ENCODE measurements around the gene WDR19.
A peak's percentile ranks its signal among the peaks of the same experiment; 100 is the strongest.

Gene WDR19

DNA sequence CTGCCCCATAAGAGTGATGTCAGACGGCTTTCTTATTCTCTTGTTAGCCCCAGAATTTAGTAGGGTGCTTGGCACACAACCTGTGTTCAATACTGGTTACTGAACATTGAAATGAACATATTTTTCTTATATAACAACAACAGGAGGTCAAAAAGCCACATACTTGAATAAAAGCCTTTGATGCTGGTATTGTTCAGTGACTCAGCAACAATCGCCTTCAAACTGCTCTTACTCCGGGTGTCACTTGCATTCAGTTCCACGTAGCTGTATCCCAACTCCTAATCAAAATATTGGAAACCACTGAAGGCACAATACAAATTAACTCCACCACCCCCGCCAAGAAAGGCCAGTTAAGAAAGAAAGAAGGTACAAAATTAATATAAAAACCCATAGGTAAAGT lies 122.3 kb downstream of the WDR19 start:
- Mint-ChIP-seq H3K36me3 (peaks cover 77% of the 10 kb centered on the region), H3K4me3 (no peak overlapping the region), H3K9me3 (no peaks in the 10 kb centered on the region), H3K27me3 (no peaks in the 10 kb centered on the region), H3K4me1 (no peaks in the 10 kb centered on the region), H3K27ac (no peak overlapping the region)
- no peak for ATAC-seq

DNA sequence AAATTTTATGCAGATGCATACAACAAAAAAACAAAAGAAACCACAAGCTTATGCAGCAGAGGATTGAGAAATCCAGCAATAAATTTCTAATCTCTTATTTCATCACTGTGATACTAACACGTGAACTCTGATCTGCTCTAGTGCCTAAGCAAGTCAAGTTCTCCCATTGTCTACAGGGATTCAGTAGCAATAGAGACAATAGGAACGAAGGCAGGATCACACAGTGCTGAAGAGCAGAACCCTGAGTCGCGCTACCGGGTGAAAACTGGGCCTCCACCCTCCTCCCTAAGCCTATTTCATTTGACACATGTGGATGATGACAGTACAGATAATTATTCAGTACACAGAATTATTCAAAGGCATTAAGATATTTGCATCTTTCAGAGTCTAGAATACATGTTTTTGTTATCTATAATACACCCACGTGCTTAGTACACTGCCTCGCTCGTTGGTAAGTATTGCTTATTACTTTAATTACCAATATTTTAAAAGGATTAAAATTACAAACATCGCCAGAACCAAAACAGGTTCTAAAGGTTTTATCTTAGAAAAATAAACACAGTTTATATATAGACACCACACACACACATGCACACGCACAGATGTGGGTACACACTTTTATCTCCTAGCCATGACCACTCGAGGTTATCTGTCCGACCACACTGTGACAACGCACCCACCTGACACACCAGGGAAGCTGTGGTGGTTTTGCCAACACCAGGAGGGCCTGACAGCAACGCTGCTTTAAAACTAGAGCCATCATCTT lies 123.8 kb downstream of the WDR19 start:
- Mint-ChIP-seq H3K4me3 (no peak overlapping the region), H3K27ac (peak overlapping the region; percentile 33), H3K4me1 (no peaks in the 10 kb centered on the region), H3K27me3 (no peaks in the 10 kb centered on the region), H3K9me3 (no peaks in the 10 kb centered on the region), H3K36me3 (peaks cover 69% of the 10 kb centered on the region)
- no peak for ATAC-seq

- no peaks in the 10 kb centered on the region for H3K4me1 Mint-ChIP-seq
- H3K4me3 Mint-ChIP-seq, result no peak overlapping the region
- no peak for ATAC-seq
- peak overlapping the region; percentile 8 for H3K27ac Mint-ChIP-seq
- H3K36me3 Mint-ChIP-seq, result peaks cover 67% of the 10 kb centered on the region
- H3K27me3 Mint-ChIP-seq, result no peaks in the 10 kb centered on the region
- no peaks in the 10 kb centered on the region for H3K9me3 Mint-ChIP-seq
Measured at GRCh38 chr4:39308611-39309010, 126.3 kb downstream of the WDR19 start.

- Mint-ChIP-seq H3K36me3 (peaks cover 45% of the 10 kb centered on the region), H3K27ac (no peak overlapping the region), H3K4me3 (no peak overlapping the region), H3K9me3 (no peaks in the 10 kb centered on the region), H3K27me3 (no peaks in the 10 kb centered on the region), H3K4me1 (no peaks in the 10 kb centered on the region)
- no peak for ATAC-seq
Measured at GRCh38 chr4:39312816-39313215, 130.5 kb downstream of the WDR19 start.

DNA sequence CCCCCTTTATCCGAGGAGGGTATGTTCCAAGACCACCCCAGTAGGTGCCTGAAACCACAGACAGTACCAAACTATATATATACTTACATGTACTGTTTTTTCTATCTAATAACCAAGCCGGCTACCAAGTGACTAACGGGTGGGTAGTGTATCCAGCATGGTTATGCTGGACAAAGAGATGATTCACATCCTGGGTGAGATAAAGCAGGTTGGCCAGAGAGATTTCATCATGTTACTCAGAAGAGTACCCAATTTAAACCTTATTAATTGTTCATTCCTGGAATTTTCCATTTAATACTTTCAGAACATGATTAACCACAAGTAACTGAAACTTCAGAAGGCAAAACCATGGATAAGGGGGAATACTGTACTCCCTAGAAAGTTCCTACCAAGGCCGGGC lies 137.3 kb downstream of the WDR19 start:
- Mint-ChIP-seq H3K4me1 (no peaks in the 10 kb centered on the region), H3K27ac (no peak overlapping the region), H3K4me3 (no peak overlapping the region), H3K27me3 (no peaks in the 10 kb centered on the region), H3K9me3 (no peaks in the 10 kb centered on the region), H3K36me3 (peaks cover 19% of the 10 kb centered on the region)
- ATAC-seq, result no peak

- Mint-ChIP-seq H3K36me3 (peaks cover 28% of the 10 kb centered on the region), H3K4me3 (no peak overlapping the region), H3K4me1 (no peaks in the 10 kb centered on the region), H3K27me3 (no peaks in the 10 kb centered on the region), H3K27ac (no peak overlapping the region), H3K9me3 (no peaks in the 10 kb centered on the region)
- ATAC-seq, result no peak
Measured at GRCh38 chr4:39320381-39321115, 138.2 kb downstream of the WDR19 start.

DNA sequence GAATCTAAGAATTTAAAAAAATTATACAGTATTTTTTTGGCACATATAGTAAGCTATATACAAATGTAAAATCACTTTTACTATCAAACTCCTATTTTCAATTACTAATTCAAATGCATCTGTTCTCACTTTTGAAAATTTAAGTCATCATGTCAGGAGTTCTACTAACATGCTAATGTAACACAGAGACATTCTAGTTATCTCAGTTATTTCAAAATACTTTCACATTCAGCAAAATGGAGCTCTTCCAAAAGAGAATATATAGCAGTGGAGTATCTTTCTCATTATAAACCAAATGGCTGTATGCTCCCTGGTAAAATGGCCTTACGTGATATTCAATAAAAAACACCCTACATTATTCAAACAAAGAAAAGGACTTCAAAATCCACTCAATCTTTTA lies 141.5 kb downstream of the WDR19 start:
- Mint-ChIP-seq H3K36me3 (peaks cover 53% of the 10 kb centered on the region), H3K27me3 (no peaks in the 10 kb centered on the region), H3K4me3 (no peak overlapping the region), H3K4me1 (peaks cover 7% of the 10 kb centered on the region), H3K27ac (no peak overlapping the region), H3K9me3 (no peaks in the 10 kb centered on the region)
- no peak for ATAC-seq

DNA sequence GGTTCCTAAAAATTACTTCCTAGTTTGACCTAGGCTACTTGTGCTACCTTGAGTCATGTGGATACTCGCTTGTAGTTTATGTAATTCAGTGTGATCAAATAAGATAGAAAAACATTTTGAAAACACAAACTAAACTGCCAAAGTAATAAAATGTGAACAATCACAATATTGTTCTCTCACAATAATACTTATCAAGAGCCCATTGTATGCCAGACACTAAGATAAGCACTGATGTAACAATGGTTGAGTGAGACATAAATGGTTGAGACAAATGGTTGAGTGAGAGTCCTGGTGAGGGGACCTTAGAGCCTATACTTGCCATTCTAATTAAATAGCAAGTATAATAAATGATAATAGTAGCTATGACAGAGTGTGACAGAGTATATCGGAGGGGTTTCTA lies 142.1 kb downstream of the WDR19 start:
- H3K4me3 Mint-ChIP-seq, result no peak overlapping the region
- H3K27me3 Mint-ChIP-seq, result no peaks in the 10 kb centered on the region
- H3K36me3 Mint-ChIP-seq, result peaks cover 53% of the 10 kb centered on the region
- ATAC-seq, result no peak
- peaks cover 7% of the 10 kb centered on the region for H3K4me1 Mint-ChIP-seq
- H3K27ac Mint-ChIP-seq, result no peak overlapping the region
- no peaks in the 10 kb centered on the region for H3K9me3 Mint-ChIP-seq

GRCh38 chr4:39324897-39325613 lies 142.7 kb downstream of the WDR19 start:
- Mint-ChIP-seq H3K36me3 (peaks cover 53% of the 10 kb centered on the region), H3K4me1 (peaks cover 7% of the 10 kb centered on the region), H3K27me3 (no peaks in the 10 kb centered on the region), H3K27ac (peak overlapping the region; percentile 0), H3K4me3 (no peak overlapping the region), H3K9me3 (no peaks in the 10 kb centered on the region)
- ATAC-seq, result no peak

DNA sequence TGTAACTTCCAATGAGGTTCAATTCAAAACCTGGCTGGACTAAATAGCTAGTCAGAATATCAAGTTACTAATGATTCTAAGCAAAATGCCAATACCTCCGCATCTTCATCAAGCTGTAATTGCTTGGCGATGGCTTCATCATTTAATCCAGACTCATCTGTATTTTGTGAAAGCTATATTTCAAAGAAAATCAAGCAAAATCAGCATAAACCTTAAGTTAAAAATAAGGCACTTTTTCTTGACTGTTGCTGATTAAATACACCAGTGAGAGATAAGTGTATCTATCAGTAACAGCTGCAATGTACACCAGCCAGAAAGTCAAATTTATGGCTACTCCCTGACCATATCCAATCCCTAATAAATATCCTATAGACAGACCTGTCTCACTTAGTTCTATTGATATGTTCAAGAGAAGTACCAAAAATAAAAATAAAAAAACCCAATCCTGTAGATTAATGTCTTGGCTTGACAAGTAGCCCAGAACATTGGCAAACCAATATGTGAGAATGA lies 144.2 kb downstream of the WDR19 start:
- H3K27ac Mint-ChIP-seq, result no peak overlapping the region
- H3K4me1 Mint-ChIP-seq, result peaks cover 20% of the 10 kb centered on the region
- H3K4me3 Mint-ChIP-seq, result no peak overlapping the region
- ATAC-seq, result no peak
- no peaks in the 10 kb centered on the region for H3K9me3 Mint-ChIP-seq
- no peaks in the 10 kb centered on the region for H3K27me3 Mint-ChIP-seq
- H3K36me3 Mint-ChIP-seq, result peaks cover 53% of the 10 kb centered on the region

GRCh38 chr4:39330353-39330752 lies 148.0 kb downstream of the WDR19 start:
- ATAC-seq, result no peak
- H3K27me3 Mint-ChIP-seq, result no peaks in the 10 kb centered on the region
- peaks cover 37% of the 10 kb centered on the region for H3K36me3 Mint-ChIP-seq
- H3K4me3 Mint-ChIP-seq, result no peak overlapping the region
- H3K9me3 Mint-ChIP-seq, result no peaks in the 10 kb centered on the region
- peaks cover 20% of the 10 kb centered on the region for H3K4me1 Mint-ChIP-seq
- no peak overlapping the region for H3K27ac Mint-ChIP-seq

DNA sequence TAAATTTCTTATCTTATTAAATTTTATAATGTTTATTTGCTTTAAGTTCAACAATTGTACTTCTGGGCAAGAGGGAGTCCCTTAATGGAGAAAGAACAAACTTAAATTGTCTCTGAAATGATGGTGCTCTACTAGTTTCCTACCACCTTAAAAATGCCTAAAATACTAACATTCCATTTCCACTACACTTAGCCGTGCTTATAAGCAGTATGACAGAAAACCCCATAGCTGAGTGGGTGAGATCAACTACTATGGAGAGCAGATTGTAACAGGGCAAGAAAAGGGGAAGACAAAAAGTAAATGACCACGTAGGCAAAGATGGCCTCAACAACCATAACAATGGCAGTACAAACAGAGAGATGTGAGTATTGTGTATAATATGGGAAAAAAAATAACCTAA lies 148.9 kb downstream of the WDR19 start:
- H3K4me1 Mint-ChIP-seq, result peaks cover 26% of the 10 kb centered on the region
- no peak overlapping the region for H3K27ac Mint-ChIP-seq
- H3K36me3 Mint-ChIP-seq, result peaks cover 36% of the 10 kb centered on the region
- H3K27me3 Mint-ChIP-seq, result no peaks in the 10 kb centered on the region
- H3K9me3 Mint-ChIP-seq, result no peaks in the 10 kb centered on the region
- no peak for ATAC-seq
- no peak overlapping the region for H3K4me3 Mint-ChIP-seq

Data from stimulated activated memory B cell treated with anti-CD40 and anti-IgM and Interleukin-4, amounts not matched to agents 10 μg/mL and 1 μg/mL and 100 μg/mL, for 72 hours (primary cell).